Right lobe of liver (tissue), 6 donors: ENCODE results near the gene PRR5L. TPM values are rescaled to one million over a fixed set of nuclear protein-coding genes. Genes with fewer than 3 reads are reported as not detected.

ENCODE experiments used
- ATAC-seq, 4 donors: fragments of 200-7000 bp; cut with Tn5 transposase; one replicate each; pipeline ENCODE4 v1.9.1; 2020; ENCODE audit warnings: mild to moderate bottlenecking in 4 of 4, moderate library complexity in 4 of 4
- DNase-seq, 3 donors: peaks; one replicate each; pipeline ENCODE4 v3.0.0-alpha.2; 2020
- H3K27ac ChIP-seq, 3 donors: fragments of 200-600 bp; one replicate each; pipeline ENCODE4 v1.8.0; 2022
- H3K27me3 ChIP-seq, 2 donors: fragments of 200-600 bp; one replicate each; pipeline ENCODE4 v1.8.0; 2022
- H3K36me3 ChIP-seq, 4 donors: fragments of 200-600 bp; sonication (generic) in 1 of 4; one replicate each; pipeline versions ENCODE4 v1.5.1 to v1.8.0; 2017 to 2022; ENCODE audit warnings: control low read depth in 1 of 4
- H3K4me1 ChIP-seq, 4 donors: fragments of 200-600 bp; sonication (generic) in 1 of 4; one replicate each; pipeline versions ENCODE4 v1.5.1 to v1.8.0; 2017 to 2022; ENCODE audit warnings: control low read depth in 1 of 4
- H3K4me3 ChIP-seq, 3 donors: fragments of 200-600 bp; one replicate each; pipeline ENCODE4 v1.8.0; 2022
- H3K9me3 ChIP-seq, 4 donors: fragments of 200-600 bp; sonication (generic) in 1 of 4; one replicate each; pipeline versions ENCODE4 v1.5.1 to v1.8.0; 2017 to 2022; ENCODE audit warnings: control low read depth in 1 of 4
- CTCF ChIP-seq, 4 donors: fragments of 200-600 bp in 3 of 4; fragments of 450-650 bp in 1 of 4; IDR thresholded peaks; one replicate each; pipeline versions ENCODE4 v1.5.1 to v1.8.0; 2016 to 2022; ENCODE audit warnings: antibody characterized with exemption in 4 of 4, mild to moderate bottlenecking in 2 of 4
- POLR2A ChIP-seq: fragments of 450-650 bp; IDR thresholded peaks from one replicate; pipeline ENCODE4 v1.6.1; 2017; ENCODE audit warnings: antibody characterized with exemption, mild to moderate bottlenecking
- WGBS: methylation state at CpG from one replicate; pipeline ENCODE4 v1.1.6; 2018; ENCODE audit warnings: low coverage, low lambda C conversion rate; ENCODE audit not compliant: insufficient coverage; ENCODE audit errors: missing lambda C conversion rate; 5-methylcytosine and 5-hydroxymethylcytosine counted together
- intact Hi-C, 2 donors: fragments of 100-400 bp; cut with DNase I; formaldehyde crosslinking; loops; one replicate each; pipeline versions ENCODE4 v1.11.2 to v1.14.1; 2022
- total RNA-seq, 6 experiments: library from RNA; depleted of rRNA in 2 of 6; stranded (reverse); fragments of >200 nt in 2 of 6; fragmentation: NEBNext Ultra II Directional in 3 of 6; extraction: Animal tissue kit (Norgen Biotek cat#: 25700) in 3 of 6; gene quantifications; one replicate each; pipeline versions ENCODE4 v1.1.0 to v1.2.4, GENCODE V29; 2016 to 2023
- donor health status: DM: no; HTN: yes; CAD: no.
- donor health status: DM: no; HTN: no; CAD: no.
- donor health status: DM: no; HTN: no; CAD: no.
- donor health status: DM: no; HTN: yes; CAD: no.
- donor health status: DM: no; HTN: yes; CAD: no.

The PRR5L gene
- total RNA-seq, 6 experiments from 2014 or later = 2.2 to 4.5 (median 2.3) TPM

- Histone ChIP-seq H3K27ac (no peak overlapping the region), H3K4me3 (no peak overlapping the region), H3K9me3 (no peaks in the 10 kb centered on the region), H3K27me3 (no peaks in the 10 kb centered on the region), H3K36me3 (peaks cover 0 to 11% (median 7%) of the 10 kb centered on the region in 4 donors), H3K4me1 (no peaks in the 10 kb centered on the region)
- WGBS = 88% methylated on average over 4 of the region's 4 CpGs
- DNase-seq (no peak), ATAC-seq (no peak)
- intact Hi-C loops = no loop called here
- no peak for TF ChIP-seq POLR2A
These were observed 14.2 kb upstream of the PRR5L start for GRCh38 chr11:36281850-36282249.

- peaks cover 0 to 3% (median 0%) of the 10 kb centered on the region in 4 donors for H3K4me1 ChIP-seq
- TF ChIP-seq CTCF (IDR thresholded peaks at IDR 0.05) = no peak
- no peak for TF ChIP-seq POLR2A
These were observed 13.2 kb upstream of the PRR5L start for GRCh38 chr11:36282926-36283325.

GRCh38 chr11:36288442-36289225 is 7.5 kb upstream of the PRR5L start:
- 35% methylated on average over 25 of the region's 31 CpGs for WGBS
- H3K4me1 ChIP-seq = peaks cover 0 to 11% (median 3%) of the 10 kb centered on the region in 4 donors
- H3K36me3 ChIP-seq = no peaks in the 10 kb centered on the region
- H3K27ac ChIP-seq = peak overlapping the region; percentile 19 to 54 (median 30)
- no peaks in the 10 kb centered on the region for H3K27me3 ChIP-seq
- peak overlapping the region; percentile 57 to 88 (median 73) for H3K4me3 ChIP-seq
- H3K9me3 ChIP-seq = no peaks in the 10 kb centered on the region
- ATAC-seq (peak; percentile 50 to 62 (median 60)), DNase-seq (no peak)
- TF ChIP-seq CTCF (IDR thresholded peaks at IDR 0.05) (no peak), POLR2A (no peak)
- intact Hi-C loops = no loop called here

More at GRCh38 chr11:36282926-36283325, 13.2 kb upstream of the PRR5L start:
- Histone ChIP-seq H3K4me3 (no peak overlapping the region), H3K9me3 (no peaks in the 10 kb centered on the region), H3K27ac (no peak overlapping the region), H3K36me3 (peaks cover 0 to 10% (median 7%) of the 10 kb centered on the region in 4 donors), H3K27me3 (no peaks in the 10 kb centered on the region)
- intact Hi-C loops = no loop called here
- peak in 1 of 3 donors; percentile 10 for DNase-seq
- no peak for ATAC-seq
- 91% methylated on average over 1 of the region's 1 CpG for WGBS

GRCh38 chr11:36289226-36289852 is 6.7 kb upstream of the PRR5L start, which contains the start of gene COMMD9:
Gene COMMD9 (minus strand): TSS chr11:36289424. CDS start chr11:36289412, 12 bp downstream.
- H3K4me1 ChIP-seq = peaks cover 0 to 11% (median 3%) of the 10 kb centered on the region in 4 donors
- peak within 1 kb of the TSS; percentile 57 to 88 (median 73) for H3K4me3 ChIP-seq
- no peaks in the 10 kb centered on the region for H3K27me3 ChIP-seq
- H3K27ac ChIP-seq = peak within 1 kb of the TSS; percentile 19 to 54 (median 30)
- intact Hi-C loops = no loop called here
- TF ChIP-seq CTCF (IDR thresholded peaks at IDR 0.05) (no peak), POLR2A (peak; percentile 58)
- H3K36me3 ChIP-seq = no peaks in the 10 kb centered on the region
- DNase-seq (peak; percentile 95 to 97 (median 95)), ATAC-seq (peak; percentile 98 to 99 (median 99))
- WGBS = 2% methylated on average over 18 of the region's 31 CpGs
- H3K9me3 ChIP-seq = no peaks in the 10 kb centered on the region

GRCh38 chr11:36292311-36292722 is 3.8 kb upstream of the PRR5L start:
- Histone ChIP-seq H3K4me1 (peaks cover 0 to 11% (median 3%) of the 10 kb centered on the region in 4 donors), H3K27me3 (no peaks in the 10 kb centered on the region), H3K36me3 (no peaks in the 10 kb centered on the region), H3K9me3 (no peaks in the 10 kb centered on the region), H3K4me3 (no peak overlapping the region), H3K27ac (no peak overlapping the region)
- 21% methylated on average over 4 of the region's 4 CpGs for WGBS
- intact Hi-C loops = no loop called here
- peak; percentile 32 to 62 (median 48) for TF ChIP-seq CTCF (IDR thresholded peaks at IDR 0.05)
- no peak for TF ChIP-seq POLR2A
- ATAC-seq = peak in 3 of 4 donors; percentile 16 to 43 (median 28)
- DNase-seq = no peak
